ENCODE results near the gene UBE2Q2. TPM values are rescaled to one million over a fixed set of nuclear protein-coding genes. Genes with fewer than 3 reads are reported as not detected.

UBE2Q2 gene
- total and polyA plus RNA-seq, 9 of the 15 experiments (the other 6 are each of a cell fraction or from before 2014, with no cell fraction given): 6.2 to 24.0 (median 16.2) TPM

DNA sequence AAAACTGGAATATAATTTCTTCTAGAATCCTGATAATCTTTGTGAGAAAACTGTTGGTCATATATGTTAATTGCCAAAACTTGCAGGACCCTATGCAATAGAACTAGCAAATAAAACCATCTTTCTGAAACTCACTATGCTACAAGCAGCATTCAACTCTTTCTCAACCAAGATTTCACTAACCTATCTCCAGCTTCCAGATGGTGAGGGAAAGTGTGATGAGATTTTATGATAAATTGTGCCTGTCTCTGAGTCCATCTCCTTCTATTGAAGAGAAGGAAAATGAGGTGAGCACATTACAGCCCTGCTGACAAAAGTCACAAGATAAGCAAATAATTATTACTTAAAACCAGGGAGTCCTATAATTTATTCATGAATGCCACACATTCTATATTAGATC, 44.1 kb upstream of the UBE2Q2 start:
- FAIRE-seq (no peak), ATAC-seq (no peak), DNase-seq (ENCODE audit: extremely low read depth in 1 of 4, low spot score in 3 of 4) (peak in 1 of 4 experiments; percentile 25)
- Histone ChIP-seq H3K9me1 (ENCODE audit: control insufficient read depth, insufficient read depth, low read length) (no peaks in the 10 kb centered on the region), H3K9ac (ENCODE audit: insufficient read depth in 1 of 2, low read depth in 2 of 2, low read length in 2 of 2) (no peak overlapping the region), H3K4me2 (ENCODE audit: insufficient read depth, low read length) (no peak overlapping the region), H4K20me1 (replicated peaks; ENCODE audit: control insufficient read depth, insufficient read depth, low read length) (no peaks in the 10 kb centered on the region), H3K9me3 (replicated peaks; ENCODE audit: control insufficient read depth, insufficient read depth, low read depth, low read length) (no peaks in the 10 kb centered on the region), H3K27ac (ENCODE audit: extremely low read depth, low read depth, low read length) (no peak overlapping the region), H3K27me3 (ENCODE audit: control insufficient read depth in 2 of 2, insufficient read depth in 2 of 2, low read length in 2 of 2) (peaks cover 2 to 6% of the 10 kb centered on the region in 2 experiments; a peak in 2 of 5 replicates), H3K36me3 (ENCODE audit: control insufficient read depth, insufficient read depth, low read length) (no peaks in the 10 kb centered on the region), H2AFZ (ENCODE audit: low read depth, low read length) (no peak overlapping the region), H3K4me3 (no peak overlapping the region), H3K4me1 (replicated peaks in 1 of 2; ENCODE audit: control insufficient read depth in 2 of 2, insufficient read depth in 2 of 2, low read length in 2 of 2) (peaks cover 7 to 11% of the 10 kb centered on the region in 2 experiments; a peak in 4 of 5 replicates), H3K79me2 (ENCODE audit: control insufficient read depth, insufficient read depth, low read length) (no peaks in the 10 kb centered on the region)
- in situ Hi-C loops (cut with MboI) (no loop called here), intact Hi-C loops (cut with micrococcal nuclease) (no loop called here)
- TF ChIP-seq CSDE1 (IDR thresholded peaks at IDR 0.05) (no peak), POLR3A (IDR thresholded peaks at IDR 0.05; ENCODE audit: borderline replicate concordance, extremely low read depth, insufficient read depth, insufficient read length) (no peak), ELF4 (CRISPR knock-in tag; IDR thresholded peaks at IDR 0.05) (no peak), FOSL1 (tag; conservative IDR thresholded peaks at IDR 0.05) (peak; percentile 31; the same call in 1 of the 2 replicates), SMARCC2 (IDR thresholded peaks at IDR 0.05; ENCODE audit: low read depth) (no peak), EP300 (IDR thresholded peaks at IDR 0.05; ENCODE audit: low read length) (peak; percentile 36; the same call in 1 of the 2 replicates), TAL1 (IDR thresholded peaks at IDR 0.05) (peak; percentile 58), FOXJ3 (CRISPR knock-in tag; IDR thresholded peaks at IDR 0.05) (no peak), MEIS2 (IDR thresholded peaks at IDR 0.05; ENCODE audit: partially characterized antibody) (peak; percentile 31), ARID1B (IDR thresholded peaks at IDR 0.05) (peak; percentile 71), RCOR1 (IDR thresholded peaks at IDR 0.05; ENCODE audit: borderline replicate concordance in 1 of 2, low read depth in 2 of 2, low read length in 2 of 2) (peak in 1 of 2 experiments; percentile 45; a peak in 1 of 4 replicates), SMARCA4 (IDR thresholded peaks at IDR 0.05) (peak; percentile 32; the same call in 1 of the 2 replicates), TEAD4 (IDR thresholded peaks at IDR 0.05; ENCODE audit: low read length) (peak; percentile 42; the same call in 1 of the 2 replicates), TEAD4 (CRISPR knock-in tag; IDR thresholded peaks at IDR 0.05; ENCODE audit: borderline replicate concordance) (no peak), MTA2 (IDR thresholded peaks at IDR 0.05; ENCODE audit: low read depth) (0 out of 2 replicates have a peak, but pooled peaks have one; percentile 31)
- TF ChIP-seq, protein P1, sequence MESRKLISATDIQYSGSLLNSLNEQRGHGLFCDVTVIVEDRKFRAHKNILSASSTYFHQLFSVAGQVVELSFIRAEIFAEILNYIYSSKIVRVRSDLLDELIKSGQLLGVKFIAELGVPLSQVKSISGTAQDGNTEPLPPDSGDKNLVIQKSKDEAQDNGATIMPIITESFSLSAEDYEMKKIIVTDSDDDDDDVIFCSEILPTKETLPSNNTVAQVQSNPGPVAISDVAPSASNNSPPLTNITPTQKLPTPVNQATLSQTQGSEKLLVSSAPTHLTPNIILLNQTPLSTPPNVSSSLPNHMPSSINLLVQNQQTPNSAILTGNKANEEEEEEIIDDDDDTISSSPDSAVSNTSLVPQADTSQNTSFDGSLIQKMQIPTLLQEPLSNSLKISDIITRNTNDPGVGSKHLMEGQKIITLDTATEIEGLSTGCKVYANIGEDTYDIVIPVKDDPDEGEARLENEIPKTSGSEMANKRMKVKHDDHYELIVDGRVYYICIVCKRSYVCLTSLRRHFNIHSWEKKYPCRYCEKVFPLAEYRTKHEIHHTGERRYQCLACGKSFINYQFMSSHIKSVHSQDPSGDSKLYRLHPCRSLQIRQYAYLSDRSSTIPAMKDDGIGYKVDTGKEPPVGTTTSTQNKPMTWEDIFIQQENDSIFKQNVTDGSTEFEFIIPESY (CRISPR knock-in tag; IDR thresholded peaks at IDR 0.05): no peak
- ChIA-PET CTCF (ENCODE audit: low intra/inter-chr PET ratio) (no interaction called here), POLR2A (no interaction called here)
- BruUV-seq (replicated peaks): no TSS peak

Data from K562 (cell line).